H1 (cell line): ENCODE results near the gene RGL3. TPM values are rescaled to one million over a fixed set of nuclear protein-coding genes. Genes with fewer than 3 reads are reported as not detected.

Source experiments
- CTCF ChIA-PET: fragments of 300-600 bp; sonication (Branson Sonifier 250); formaldehyde crosslinking; loops from one replicate; lab custom pipeline; 2021; ENCODE audit not compliant: partially characterized antibody; lab: Charles Lee
- POLR2A ChIA-PET: fragments of 300-600 bp; sonication (Branson Sonifier 250); formaldehyde crosslinking; loops from one replicate; lab custom pipeline; 2021; ENCODE audit warnings: inconsistent platforms; ENCODE audit not compliant: partially characterized antibody; lab: Charles Lee
- DNase-seq, 2 experiments: peaks; one replicate each; pipeline versions ENCODE4 v3.0.0 to v3.0.0-alpha.2; 2010 to 2022; ENCODE audit warnings: low spot score in 2 of 2, low read depth in 1 of 2, mixed read lengths in 1 of 2
- FAIRE-seq: peaks from 2 replicates; lab custom pipeline; 2011; peaks lifted over from hg19 to GRCh38; lab: Jason Lieb, UNC
- H2AFZ ChIP-seq: 2 replicates; pipeline ENCODE4 v1.8.1; 2012; ENCODE audit warnings: low read length, inconsistent platforms
- H2AK5ac ChIP-seq: 2 replicates; pipeline ENCODE4 v1.6.1; 2013; ENCODE audit warnings: low read depth, low read length
- H2BK120ac ChIP-seq: replicated peaks from 2 replicates; pipeline ENCODE3; 2013; ENCODE audit warnings: low read depth, low read length, inconsistent platforms
- H2BK12ac ChIP-seq: 2 replicates; pipeline ENCODE4 v1.6.1; 2013; ENCODE audit warnings: low read depth, low read length
- H2BK15ac ChIP-seq: 2 replicates; pipeline ENCODE4 v1.6.1; 2013; ENCODE audit warnings: low read length
- H2BK20ac ChIP-seq: 2 replicates; pipeline ENCODE4 v1.6.1; 2013; ENCODE audit warnings: low read length
- H2BK5ac ChIP-seq: 2 replicates; pipeline ENCODE4 v1.6.1; 2013; ENCODE audit warnings: low read depth, low read length
- H3K14ac ChIP-seq: 2 replicates; pipeline ENCODE4 v1.6.1; 2013; ENCODE audit warnings: inconsistent platforms; ENCODE audit not compliant: insufficient read length
- H3K18ac ChIP-seq: 2 replicates; pipeline ENCODE4 v1.6.1; 2013; ENCODE audit warnings: low read length; ENCODE audit errors: extremely low read depth
- H3K23ac ChIP-seq: 2 replicates; pipeline ENCODE4 v1.6.1; 2013; ENCODE audit warnings: inconsistent platforms; ENCODE audit not compliant: insufficient read length
- H3K23me2 ChIP-seq: 2 replicates; pipeline ENCODE4 v1.6.1; 2013; ENCODE audit warnings: low read depth, low read length
- H3K27ac ChIP-seq: 2 replicates; pipeline ENCODE4 v1.6.1; 2011; ENCODE audit warnings: low read depth, low read length, inconsistent platforms
- H3K27me3 ChIP-seq, 4 experiments: replicated peaks in 1 of 4; 1 replicate in 1 of 4; 2 replicates in 3 of 4; pipeline versions ENCODE4 v1.6.1 to v1.8.1; 2011 to 2013; ENCODE audit warnings: low read length in 3 of 4, mild to moderate bottlenecking in 3 of 4, inconsistent platforms in 2 of 4, mixed read lengths in 2 of 4, moderate library complexity in 1 of 4; ENCODE audit not compliant: control insufficient read depth in 3 of 4, insufficient read depth in 3 of 4; ENCODE audit errors: extremely low read depth in 1 of 4
- H3K36me3 ChIP-seq, 4 experiments: 2 replicates each; pipeline versions ENCODE4 v1.6.1 to v1.8.1; 2011 to 2013; ENCODE audit warnings: mild to moderate bottlenecking in 4 of 4, low read length in 3 of 4, moderate library complexity in 2 of 4, control low read depth in 1 of 4, inconsistent platforms in 1 of 4; ENCODE audit not compliant: insufficient read depth in 4 of 4, control insufficient read depth in 2 of 4
- H3K4ac ChIP-seq: replicated peaks from 2 replicates; pipeline ENCODE3; 2013; ENCODE audit warnings: low read length, low read depth, mixed read lengths, inconsistent platforms; ENCODE audit not compliant: insufficient read length
- H3K4me1 ChIP-seq, 4 experiments: replicated peaks in 1 of 4; 1 replicate in 1 of 4; 2 replicates in 3 of 4; pipeline versions ENCODE4 v1.6.1 to v1.8.1; 2011 to 2013; ENCODE audit warnings: low read length in 3 of 4, inconsistent platforms in 2 of 4, mixed read lengths in 1 of 4; ENCODE audit not compliant: insufficient read depth in 4 of 4, control insufficient read depth in 3 of 4
- H3K4me2 ChIP-seq, 2 experiments: 2 replicates each; pipeline versions ENCODE4 v1.6.1 to v1.8.1; 2011 to 2013; ENCODE audit warnings: low read depth in 2 of 2, low read length in 2 of 2, control low read depth in 1 of 2, inconsistent platforms in 1 of 2, mild to moderate bottlenecking in 1 of 2; ENCODE audit not compliant: insufficient read depth in 1 of 2
- H3K4me3 ChIP-seq, 4 experiments: fragments of 200-600, 300-600 bp in 1 of 4; sonication (generic), shearing (Covaris generic), sonication (Bioruptor Twin) in 1 of 4; 2 replicates each; pipeline versions ENCODE4 v1.5.1 to v1.8.1; 2011 to 2016; ENCODE audit warnings: low read length in 4 of 4, low read depth in 3 of 4, control low read depth in 2 of 4, inconsistent platforms in 2 of 4, mild to moderate bottlenecking in 2 of 4, mixed read lengths in 1 of 4, moderate library complexity in 1 of 4; ENCODE audit not compliant: insufficient read depth in 2 of 4; ENCODE audit errors: extremely low read depth in 1 of 4
- H3K56ac ChIP-seq: replicated peaks from 2 replicates; pipeline ENCODE3; 2013; ENCODE audit warnings: low read depth, mild to moderate bottlenecking, mixed read lengths, low read length, inconsistent platforms; ENCODE audit not compliant: insufficient read length
- H3K79me1 ChIP-seq: 2 replicates; pipeline ENCODE4 v1.6.1; 2013; ENCODE audit warnings: low read depth, low read length, control low read depth
- H3K79me2 ChIP-seq, 2 experiments: 2 replicates each; pipeline versions ENCODE4 v1.6.1 to v1.8.1; 2012 to 2013; ENCODE audit warnings: low read length in 2 of 2, mild to moderate bottlenecking in 2 of 2, inconsistent platforms in 1 of 2; ENCODE audit not compliant: insufficient read depth in 2 of 2, control insufficient read depth in 1 of 2
- H3K9ac ChIP-seq, 4 experiments: replicated peaks in 1 of 4; 1 replicate in 1 of 4; 2 replicates in 3 of 4; pipeline versions ENCODE4 v1.6.1 to v1.8.1; 2011 to 2013; ENCODE audit warnings: low read depth in 3 of 4, low read length in 3 of 4, control low read depth in 2 of 4, mild to moderate bottlenecking in 2 of 4, moderate library complexity in 2 of 4, inconsistent platforms in 1 of 4; ENCODE audit errors: extremely low read depth in 1 of 4
- H3K9me3 ChIP-seq, 2 experiments: 2 replicates each; pipeline versions ENCODE4 v1.6.1 to v1.8.1; 2012 to 2013; ENCODE audit warnings: mild to moderate bottlenecking in 2 of 2, moderate library complexity in 2 of 2, control low read depth in 1 of 2, inconsistent platforms in 1 of 2, low read depth in 1 of 2, low read length in 1 of 2, mixed read lengths in 1 of 2; ENCODE audit not compliant: insufficient read depth in 2 of 2
- H4K20me1 ChIP-seq, 2 experiments: replicated peaks in 1 of 2; 2 replicates each; pipeline versions ENCODE3 to v1.8.1; 2011 to 2013; ENCODE audit warnings: inconsistent platforms in 2 of 2, low read length in 2 of 2, mild to moderate bottlenecking in 1 of 2; ENCODE audit not compliant: insufficient read depth in 2 of 2, control insufficient read depth in 1 of 2
- H4K5ac ChIP-seq: 2 replicates; pipeline ENCODE4 v1.6.1; 2013; ENCODE audit warnings: low read length, low read depth, mixed read lengths, inconsistent platforms; ENCODE audit not compliant: insufficient read length
- H4K8ac ChIP-seq: 2 replicates; pipeline ENCODE4 v1.8.0; 2013; ENCODE audit warnings: mild to moderate bottlenecking, moderate library complexity, low read length, inconsistent platforms; ENCODE audit not compliant: insufficient read depth; ENCODE audit errors: extremely low read depth
- H4K91ac ChIP-seq: replicated peaks from 2 replicates; pipeline ENCODE3; 2013; ENCODE audit warnings: low read length, mixed read lengths, inconsistent platforms; ENCODE audit not compliant: insufficient read length
- BCL11A ChIP-seq, 2 experiments: IDR thresholded peaks; one replicate each; pipeline ENCODE4 v1.6.1; 2011; ENCODE audit warnings: low read depth in 2 of 2, low read length in 2 of 2, mild to moderate bottlenecking in 2 of 2
- CHD1 ChIP-seq: IDR thresholded peaks from 2 replicates; pipeline ENCODE4 v1.6.1; 2012; ENCODE audit warnings: low read depth, low read length, improper control_type of control experiment
- EZH2 ChIP-seq: fragments of 200-600 bp; sonication (generic); IDR thresholded peaks from 2 replicates; pipeline ENCODE4 v1.7.1; 2012; ENCODE audit warnings: low read depth, mild to moderate bottlenecking, moderate library complexity, low read length, inconsistent platforms; ENCODE audit not compliant: severe bottlenecking
- FOSL1 ChIP-seq: IDR thresholded peaks from 2 replicates; pipeline ENCODE4 v1.6.1; 2011; ENCODE audit warnings: mild to moderate bottlenecking, low read depth, low read length, moderate library complexity; ENCODE audit not compliant: insufficient read depth
- MAFK ChIP-seq: IDR thresholded peaks from 2 replicates; pipeline ENCODE4 v1.6.1; 2012; ENCODE audit warnings: low read depth, mild to moderate bottlenecking, improper control_type of control experiment, low read length
- SIN3A ChIP-seq, 2 experiments: IDR thresholded peaks in 1 of 2; conservative IDR thresholded peaks in 1 of 2; 2 replicates each; pipeline ENCODE4 v1.6.1; 2011 to 2012; ENCODE audit warnings: low read length in 2 of 2, improper control_type of control experiment in 1 of 2, low read depth in 1 of 2, mild to moderate bottlenecking in 1 of 2
- WGBS, 2 experiments: shearing (Covaris generic) in 1 of 2; methylation state at CpG; one replicate each; pipeline versions ENCODE4 v1.1.6 to v1.1.7; 2013 to 2015; ENCODE audit warnings: low lambda C conversion rate in 2 of 2, mixed read lengths in 2 of 2, inconsistent platforms in 1 of 2, low coverage in 1 of 2, missing lambda C conversion rate in 1 of 2; ENCODE audit not compliant: insufficient replicate concordance in 2 of 2, insufficient coverage in 1 of 2, insufficient read length in 1 of 2; ENCODE audit errors: extremely low coverage in 1 of 2, missing lambda C conversion rate in 1 of 2; 5-methylcytosine and 5-hydroxymethylcytosine counted together
- polyA plus RNA-seq, 7 experiments: library from polyadenylated mRNA; depleted of rRNA in 3 of 7; stranded (reverse) in 5 of 7; unstranded in 2 of 7; fragments of >200 nt in 5 of 7; fragments of 200-250 nt in 2 of 7; gene quantifications; 1 replicate in 5 of 7; 2 replicates in 1 of 7; 4 replicates in 1 of 7; pipeline versions ENCODE4 v1.2.1 to v1.2.3, GENCODE V29; 2011 to 2013; ENCODE audit warnings: missing spikeins in 2 of 7, mixed read lengths in 2 of 7
- total RNA-seq: library from RNA; stranded (reverse); fragmentation: NEBNext Ultra II Directional; extraction: Animal tissue kit (Norgen Biotek cat#: 25700); gene quantifications from 2 replicates; pipeline ENCODE4 v1.2.1, GENCODE V29; 2021
- TF ChIP-seq, protein P1 (sequence below), 3 experiments: IDR thresholded peaks; 1 replicate in 2 of 3; 2 replicates in 1 of 3; pipeline versions ENCODE4 v1.5.1 to v1.6.1; 2011; ENCODE audit warnings: low read length in 3 of 3, mild to moderate bottlenecking in 3 of 3, inconsistent platforms in 2 of 3, low read depth in 1 of 3, moderate library complexity in 1 of 3; ENCODE audit not compliant: insufficient read depth in 1 of 3; ENCODE audit errors: control extremely low read depth in 1 of 3

The RGL3 gene
- total and polyA plus RNA-seq, 2 of the 8 experiments (the other 6 are each of a cell fraction or from before 2014, with no cell fraction given): 36.9 to 40.9 TPM

DNA sequence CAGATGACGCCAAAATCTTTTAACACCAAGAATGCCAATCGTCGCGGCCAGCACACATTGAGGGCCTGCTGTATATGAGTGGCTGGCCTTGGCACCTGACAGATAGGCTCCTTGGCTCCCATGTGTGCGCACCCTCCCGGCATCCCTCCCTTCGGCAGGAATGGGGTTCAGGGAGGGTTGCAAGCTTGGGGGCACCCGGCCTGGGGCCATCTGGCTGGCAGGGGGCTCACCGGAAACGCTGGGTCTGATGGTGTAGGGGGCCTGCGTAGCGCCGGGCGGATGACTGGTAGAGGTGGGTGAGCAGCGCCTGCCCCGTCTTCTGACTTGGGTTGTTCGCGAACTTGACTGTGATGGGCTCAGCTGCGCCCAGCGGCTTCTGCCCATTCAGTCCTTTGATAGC is 38.7 kb upstream of the RGL3 start:
- no peak for DNase-seq
- H3K23ac ChIP-seq: no peak overlapping the region
- H3K9ac ChIP-seq: no peak overlapping the region
- H3K23me2 ChIP-seq: no peaks in the 10 kb centered on the region; the same call in 1 of the 2 replicates
- no peak for FAIRE-seq
- no peak overlapping the region for H3K27ac ChIP-seq
- ChIA-PET CTCF (interaction anchor here (0.9 to 3.4 kb wide), 7 partner anchors 11 to 78 kb away, joined by 3 to 17 read pairs (median 3); no protein-coding TSS in a partner anchor), POLR2A (interaction anchor here (0.5 to 3.4 kb wide), 5 partner anchors 21 to 191 kb away, joined by 3 to 20 read pairs (median 3); partner anchors contain the start of genes ELAVL3 and ELOF1)
- no peak overlapping the region for H2AK5ac ChIP-seq
- no peaks in the 10 kb centered on the region for H3K79me2 ChIP-seq
- peak overlapping the region; percentile 10 for H4K91ac ChIP-seq
- no peak overlapping the region for H3K4me2 ChIP-seq
- no peak overlapping the region for H3K4ac ChIP-seq
- H3K4me3 ChIP-seq: no peak overlapping the region
- 93% methylated on average over 16 of the region's 20 CpGs; no CpG with 5 or more reads in 1 of the 2 experiments for WGBS, 2 experiments
- H3K18ac ChIP-seq: no peak overlapping the region; the same call in none of the 2 replicates
- H3K9me3 ChIP-seq: no peaks in the 10 kb centered on the region
- no peak overlapping the region for H2AFZ ChIP-seq
- H3K4me1 ChIP-seq: peaks cover 0 to 14% (median 2%) of the 10 kb centered on the region in 4 experiments; a peak in 4 of 7 replicates
- TF ChIP-seq CHD1 (no peak), MAFK (no peak), EZH2 (no peak), FOSL1 (no peak), BCL11A (IDR thresholded peaks at IDR 0.05; ENCODE audit: low read depth in 2 of 2, low read length in 2 of 2) (no peak), SIN3A (conservative IDR thresholded peaks at IDR 0.05 in 1 of 2, IDR thresholded peaks at IDR 0.05 in 1 of 2; ENCODE audit: low read depth in 1 of 2, low read length in 2 of 2) (no peak)
- TF ChIP-seq, protein P1, sequence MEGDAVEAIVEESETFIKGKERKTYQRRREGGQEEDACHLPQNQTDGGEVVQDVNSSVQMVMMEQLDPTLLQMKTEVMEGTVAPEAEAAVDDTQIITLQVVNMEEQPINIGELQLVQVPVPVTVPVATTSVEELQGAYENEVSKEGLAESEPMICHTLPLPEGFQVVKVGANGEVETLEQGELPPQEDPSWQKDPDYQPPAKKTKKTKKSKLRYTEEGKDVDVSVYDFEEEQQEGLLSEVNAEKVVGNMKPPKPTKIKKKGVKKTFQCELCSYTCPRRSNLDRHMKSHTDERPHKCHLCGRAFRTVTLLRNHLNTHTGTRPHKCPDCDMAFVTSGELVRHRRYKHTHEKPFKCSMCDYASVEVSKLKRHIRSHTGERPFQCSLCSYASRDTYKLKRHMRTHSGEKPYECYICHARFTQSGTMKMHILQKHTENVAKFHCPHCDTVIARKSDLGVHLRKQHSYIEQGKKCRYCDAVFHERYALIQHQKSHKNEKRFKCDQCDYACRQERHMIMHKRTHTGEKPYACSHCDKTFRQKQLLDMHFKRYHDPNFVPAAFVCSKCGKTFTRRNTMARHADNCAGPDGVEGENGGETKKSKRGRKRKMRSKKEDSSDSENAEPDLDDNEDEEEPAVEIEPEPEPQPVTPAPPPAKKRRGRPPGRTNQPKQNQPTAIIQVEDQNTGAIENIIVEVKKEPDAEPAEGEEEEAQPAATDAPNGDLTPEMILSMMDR (IDR thresholded peaks at IDR 0.05; ENCODE audit: control extremely low read depth in 1 of 3, insufficient read depth in 1 of 3, low read depth in 1 of 3, low read length in 3 of 3): no peak
- no peak overlapping the region; the same call in 1 of the 2 replicates for H4K8ac ChIP-seq
- H4K20me1 ChIP-seq: no peaks in the 10 kb centered on the region
- H2BK20ac ChIP-seq: no peak overlapping the region
- no peak overlapping the region for H2BK15ac ChIP-seq
- H3K36me3 ChIP-seq: no peaks in the 10 kb centered on the region
- no peaks in the 10 kb centered on the region for H3K27me3 ChIP-seq
- no peak overlapping the region for H2BK120ac ChIP-seq
- no peak overlapping the region for H2BK12ac ChIP-seq
- H3K79me1 ChIP-seq: no peaks in the 10 kb centered on the region
- no peak overlapping the region for H3K14ac ChIP-seq
- H4K5ac ChIP-seq: no peak overlapping the region
- no peak overlapping the region for H3K56ac ChIP-seq
- H2BK5ac ChIP-seq: no peak overlapping the region
